Kidney epithelial cell (primary cell): Measurements from ENCODE around the gene KCNMA1. TPM values are rescaled to one million over a fixed set of nuclear protein-coding genes. Genes with fewer than 3 reads are reported as not detected.
A peak's percentile ranks its signal among the peaks of the same experiment; 100 is the strongest.

Source experiments
- DNase-seq: peaks from one replicate; pipeline ENCODE4 v3.0.0-alpha.2; 2010; ENCODE audit warnings: low read depth
- H3K27me3 ChIP-seq: 2 replicates; pipeline ENCODE4 v1.6.0; 2011; ENCODE audit warnings: low read length; ENCODE audit not compliant: control insufficient read depth, insufficient read depth
- H3K36me3 ChIP-seq: 2 replicates; pipeline ENCODE4 v1.5.1; 2011; ENCODE audit warnings: low read length; ENCODE audit not compliant: control insufficient read depth, insufficient read depth
- H3K4me3 ChIP-seq: 2 replicates; pipeline ENCODE4 v1.5.1; 2011; ENCODE audit warnings: low read depth, mild to moderate bottlenecking, control low read depth, low read length
- CTCF ChIP-seq: IDR thresholded peaks from 2 replicates; pipeline ENCODE4 v1.5.1; 2011; ENCODE audit warnings: mild to moderate bottlenecking, moderate library complexity, low read length, control low read depth, inconsistent platforms; ENCODE audit not compliant: insufficient read depth, poor library complexity, severe bottlenecking
- total RNA-seq: library from RNA; depleted of rRNA; stranded (reverse); fragments of >200 nt; gene quantifications from 2 replicates; pipeline ENCODE4 v1.2.3, GENCODE V29; 2015

Gene KCNMA1
- total RNA-seq, 1 donor from 2014 or later, result 18.9 TPM

- peak; percentile 32 for DNase-seq
- Histone ChIP-seq H3K36me3 (no peaks in the 10 kb centered on the region), H3K27me3 (no peaks in the 10 kb centered on the region), H3K4me3 (no peak overlapping the region)
- TF ChIP-seq CTCF, result peak; percentile 91
Observed at GRCh38 chr10:76984559-76985443, 652.8 kb downstream of the KCNMA1 start.

- Histone ChIP-seq H3K4me3 (no peak overlapping the region), H3K36me3 (no peaks in the 10 kb centered on the region), H3K27me3 (no peaks in the 10 kb centered on the region)
- DNase-seq, result no peak
- no peak for TF ChIP-seq CTCF
Observed at GRCh38 chr10:76983624-76984023, 654.0 kb downstream of the KCNMA1 start.

- no peak for TF ChIP-seq CTCF
- no peak for DNase-seq
- H3K4me3 ChIP-seq, result no peak overlapping the region
- H3K27me3 ChIP-seq, result no peaks in the 10 kb centered on the region
- no peaks in the 10 kb centered on the region for H3K36me3 ChIP-seq
Observed at GRCh38 chr10:76982671-76983070, 654.9 kb downstream of the KCNMA1 start.

- H3K27me3 ChIP-seq, result no peaks in the 10 kb centered on the region
- no peak for TF ChIP-seq CTCF
- no peaks in the 10 kb centered on the region for H3K36me3 ChIP-seq
- no peak for DNase-seq
- H3K4me3 ChIP-seq, result no peak overlapping the region
Observed at GRCh38 chr10:76981251-76981650, 656.4 kb downstream of the KCNMA1 start.

- Histone ChIP-seq H3K36me3 (no peaks in the 10 kb centered on the region), H3K27me3 (no peaks in the 10 kb centered on the region), H3K4me3 (no peak overlapping the region)
- no peak for DNase-seq
- TF ChIP-seq CTCF, result no peak
Observed at GRCh38 chr10:76977901-76978300, 659.7 kb downstream of the KCNMA1 start.

GRCh38 chr10:76977046-76977445 is 660.6 kb downstream of the KCNMA1 start:
- Histone ChIP-seq H3K4me3 (no peak overlapping the region), H3K27me3 (no peaks in the 10 kb centered on the region), H3K36me3 (no peaks in the 10 kb centered on the region)
- TF ChIP-seq CTCF, result no peak
- no peak for DNase-seq
